Measurements from ENCODE around the gene EFHB. TPM values are rescaled to one million over a fixed set of nuclear protein-coding genes. Genes with fewer than 3 reads are reported as not detected.

EFHB gene
- total RNA-seq, 2 donors from 2014 or later: 0.96 to 4.1 TPM

GRCh38 chr3:19946832-19947548 lies 13.0 kb upstream of the EFHB start, which contains the start of gene RAB5A:
RAB5A (plus strand) TSS chr3:19947097; CDS start chr3:19950899, 3,802 bp downstream.
- Histone ChIP-seq H3K9me3 (no peaks in the 10 kb centered on the region), H3K4me3 (peak within 1 kb of the TSS; percentile 82 to 93), H3K4me1 (replicated peaks) (no peaks in the 10 kb centered on the region), H3K27ac (peak within 1 kb of the TSS; percentile 95 to 99), H3K36me3 (no peaks in the 10 kb centered on the region), H3K27me3 (replicated peaks; ENCODE audit: insufficient read depth) (no peaks in the 10 kb centered on the region)
- intact Hi-C loops (cut with DNase I): loop anchor here (2.0 to 5.0 kb wide), 3 partner anchors 90 to 240 kb away; partner anchors contain the start of gene SGO1
- DNase-seq (ENCODE audit: low spot score): peak; percentile 98
- WGBS: under 1% methylated on average over 73 of the region's 73 CpGs
- peak; percentile 98 for TF ChIP-seq POLR2AphosphoS5 (IDR thresholded peaks at IDR 0.05)
- peak; percentile 82 for TF ChIP-seq POLR2A (IDR thresholded peaks at IDR 0.05)
- TF ChIP-seq CTCF (IDR thresholded peaks at IDR 0.05): peak in 2 of 4 experiments; percentile 12 to 29

GRCh38 chr3:19945969-19946831 lies 12.2 kb upstream of the EFHB start:
- Histone ChIP-seq H3K9me3 (no peaks in the 10 kb centered on the region), H3K4me3 (peak overlapping the region; percentile 82 to 93), H3K36me3 (no peaks in the 10 kb centered on the region), H3K4me1 (replicated peaks) (no peaks in the 10 kb centered on the region), H3K27ac (peak overlapping the region; percentile 95 to 99), H3K27me3 (replicated peaks; ENCODE audit: insufficient read depth) (no peaks in the 10 kb centered on the region)
- no peak for DNase-seq (ENCODE audit: low spot score)
- intact Hi-C loops (cut with DNase I): loop anchor here (2.0 to 5.0 kb wide), 3 partner anchors 91 to 241 kb away; partner anchors contain the start of gene SGO1
- TF ChIP-seq POLR2AphosphoS5 (IDR thresholded peaks at IDR 0.05) (no peak), POLR2A (IDR thresholded peaks at IDR 0.05) (no peak), CTCF (IDR thresholded peaks at IDR 0.05) (no peak)
- 41% methylated on average over 26 of the region's 26 CpGs for WGBS

GRCh38 chr3:19945534-19945933 lies 11.5 kb upstream of the EFHB start:
- TF ChIP-seq CTCF (IDR thresholded peaks at IDR 0.05) (no peak), POLR2A (IDR thresholded peaks at IDR 0.05) (no peak), POLR2AphosphoS5 (IDR thresholded peaks at IDR 0.05) (no peak)
- no peak overlapping the region for H3K4me3 ChIP-seq
- intact Hi-C loops (cut with DNase I): loop anchor here (5.0 kb wide), 2 partner anchors 92 to 197 kb away; no protein-coding TSS in a partner anchor
- H3K4me1 ChIP-seq (replicated peaks): no peaks in the 10 kb centered on the region
- DNase-seq (ENCODE audit: low spot score): no peak
- no peaks in the 10 kb centered on the region for H3K9me3 ChIP-seq
- H3K27me3 ChIP-seq (replicated peaks; ENCODE audit: insufficient read depth): no peaks in the 10 kb centered on the region
- H3K27ac ChIP-seq: no peak overlapping the region
- WGBS: 98% methylated on average over 9 of the region's 9 CpGs
- H3K36me3 ChIP-seq: no peaks in the 10 kb centered on the region

GRCh38 chr3:19940643-19941042 lies 6.6 kb upstream of the EFHB start:
- H3K9me3 ChIP-seq: no peaks in the 10 kb centered on the region
- 73% methylated on average over 1 of the region's 1 CpG for WGBS
- H3K4me1 ChIP-seq (replicated peaks): no peaks in the 10 kb centered on the region
- no peak overlapping the region for H3K27ac ChIP-seq
- intact Hi-C loops (cut with DNase I): no loop called here
- H3K36me3 ChIP-seq: no peaks in the 10 kb centered on the region
- no peak overlapping the region for H3K4me3 ChIP-seq
- DNase-seq (ENCODE audit: low spot score): no peak
- no peak for TF ChIP-seq CTCF (IDR thresholded peaks at IDR 0.05)
- TF ChIP-seq POLR2AphosphoS5 (IDR thresholded peaks at IDR 0.05): no peak
- TF ChIP-seq POLR2A (IDR thresholded peaks at IDR 0.05): no peak
- no peaks in the 10 kb centered on the region for H3K27me3 ChIP-seq (replicated peaks; ENCODE audit: insufficient read depth)
